ENCODE results near the gene CPVL. TPM values are rescaled to one million over a fixed set of nuclear protein-coding genes. Genes with fewer than 3 reads are reported as not detected.

CPVL gene
- total RNA-seq, 1 experiment from 2014 or later: 10.3 TPM

GRCh38 chr7:29080803-29081202 is 65.5 kb downstream of the CPVL start:
- Histone ChIP-seq H2AFZ (ENCODE audit: low read depth, low read length, poor library complexity, severe bottlenecking) (no peak overlapping the region), H3K9me3 (ENCODE audit: control insufficient read depth in 1 of 2, insufficient read depth in 1 of 2, low read depth in 1 of 2, low read length in 2 of 2) (no peaks in the 10 kb centered on the region), H3K4me3 (replicated peaks in 1 of 2; ENCODE audit: low read depth in 1 of 2, low read length in 2 of 2) (no peak overlapping the region), H3K9ac (ENCODE audit: low read length) (no peak overlapping the region), H3K27ac (ENCODE audit: low read depth, low read length) (no peak overlapping the region), H3K79me2 (ENCODE audit: insufficient read depth, low read length) (no peaks in the 10 kb centered on the region), H3K27me3 (ENCODE audit: insufficient read depth, low read length) (no peaks in the 10 kb centered on the region), H3K4me1 (ENCODE audit: control insufficient read depth in 1 of 2, insufficient read depth in 2 of 2, low read length in 2 of 2) (no peaks in the 10 kb centered on the region), H3K9me2 (ENCODE audit: insufficient read depth) (no peaks in the 10 kb centered on the region), H3K36me3 (ENCODE audit: control insufficient read depth in 1 of 2, insufficient read depth in 2 of 2, low read length in 2 of 2) (no peaks in the 10 kb centered on the region), H3K4me2 (ENCODE audit: low read length) (no peak overlapping the region), H4K20me1 (ENCODE audit: insufficient read depth) (no peaks in the 10 kb centered on the region)
- POLR2A ChIA-PET: no interaction called here
- intact Hi-C loops (cut with micrococcal nuclease): no loop called here
- TF ChIP-seq POLR2AphosphoS5 (IDR thresholded peaks at IDR 0.05; ENCODE audit: low read depth, low read length): no peak
- TF ChIP-seq FOSL1 (IDR thresholded peaks at IDR 0.05; ENCODE audit: low read depth): no peak
- TF ChIP-seq CTCF (IDR thresholded peaks at IDR 0.05 in 2 of 3, conservative IDR thresholded peaks at IDR 0.05 in 1 of 3; ENCODE audit: borderline replicate concordance in 1 of 3, insufficient read depth in 1 of 3, low read depth in 2 of 3, low read length in 2 of 3): no peak
- no peak for TF ChIP-seq EZH2 (IDR thresholded peaks at IDR 0.05)
- no peak for TF ChIP-seq ZNF274 (IDR thresholded peaks at IDR 0.05; ENCODE audit: low read depth, low read length)
- no peak for TF ChIP-seq YY1 (IDR thresholded peaks at IDR 0.05; ENCODE audit: extremely low read depth, insufficient replicate concordance, low read depth, low read length)
- TF ChIP-seq EGR1 (IDR thresholded peaks at IDR 0.05; ENCODE audit: low read depth): no peak
- no peak for TF ChIP-seq JUND (IDR thresholded peaks at IDR 0.05)
- TF ChIP-seq ELF1 (IDR thresholded peaks at IDR 0.05; ENCODE audit: borderline replicate concordance, low read depth): no peak
- no peak for TF ChIP-seq ZFX (IDR thresholded peaks at IDR 0.05)
- TF ChIP-seq CBX3 (IDR thresholded peaks at IDR 0.05; ENCODE audit: low read depth): no peak
- TF ChIP-seq CEBPB (IDR thresholded peaks at IDR 0.05; ENCODE audit: low read depth): no peak
- no peak for TF ChIP-seq ZBTB33 (IDR thresholded peaks at IDR 0.05; ENCODE audit: extremely low read depth, insufficient replicate concordance, low read length)
- TF ChIP-seq SRF (IDR thresholded peaks at IDR 0.05; ENCODE audit: low read depth): no peak
- TF ChIP-seq POLR2A (IDR thresholded peaks at IDR 0.05; ENCODE audit: borderline replicate concordance, extremely low read depth, insufficient read depth, insufficient read length): no peak
- TF ChIP-seq RAD21 (IDR thresholded peaks at IDR 0.05; ENCODE audit: low read depth): no peak
- no peak for TF ChIP-seq EZH2phosphoT487 (IDR thresholded peaks at IDR 0.05; ENCODE audit: borderline replicate concordance)
- no peak for TF ChIP-seq SIN3A (IDR thresholded peaks at IDR 0.05; ENCODE audit: low read depth)
- RAD21 ChIA-PET (ENCODE audit: low non-redundant PET in 1 of 2, low total read pairs in 2 of 2, uncharacterized antibody in 2 of 2, unreplicated experiment in 2 of 2): no interaction called here
- no peak for ATAC-seq
- BruUV-seq (replicated peaks): no TSS peak
- no peak for DNase-seq (ENCODE audit: low read depth, low spot score)
- CTCF ChIA-PET: interaction anchor here (1.0 to 1.1 kb wide), 2 partner anchors 11 to 26 kb away, joined by 3 to 5 read pairs; no protein-coding TSS in a partner anchor
